GM19397 (cell line): ENCODE data around the gene FURIN.
"Not testable (repeated sequence)": the region's sequence is repeated elsewhere in the genome, so short reads cannot be mapped to it uniquely, and the experiment has no call there.

ENCODE experiments used
- ATAC-seq: cut with Tn5 transposase; IDR thresholded peaks from one replicate; pipeline ENCODE4 v1.9.1; 2021; ENCODE audit warnings: mild to moderate bottlenecking, moderate library complexity; ENCODE audit not compliant: unreplicated experiment

Gene FURIN

DNA sequence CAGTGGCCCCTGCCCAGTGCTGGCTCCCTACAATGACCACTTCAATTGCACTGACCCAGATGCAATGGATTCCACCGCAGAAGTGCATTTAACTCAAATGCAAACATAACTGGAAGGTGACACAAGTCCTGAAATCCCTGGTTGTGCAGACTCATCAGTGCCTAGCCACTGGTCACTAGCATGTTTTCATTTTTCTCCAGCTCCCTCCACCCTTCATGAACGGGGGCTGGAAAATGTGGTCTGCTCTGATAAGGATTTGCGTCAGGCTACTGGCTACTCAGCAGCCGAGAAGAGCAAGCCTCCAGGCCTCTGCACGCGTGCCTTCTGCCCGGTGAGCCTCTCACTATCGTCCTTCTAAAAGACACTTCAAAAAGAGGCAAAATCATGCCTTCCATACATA lies 27.4 kb upstream of the FURIN start:
- no peak for ATAC-seq

DNA sequence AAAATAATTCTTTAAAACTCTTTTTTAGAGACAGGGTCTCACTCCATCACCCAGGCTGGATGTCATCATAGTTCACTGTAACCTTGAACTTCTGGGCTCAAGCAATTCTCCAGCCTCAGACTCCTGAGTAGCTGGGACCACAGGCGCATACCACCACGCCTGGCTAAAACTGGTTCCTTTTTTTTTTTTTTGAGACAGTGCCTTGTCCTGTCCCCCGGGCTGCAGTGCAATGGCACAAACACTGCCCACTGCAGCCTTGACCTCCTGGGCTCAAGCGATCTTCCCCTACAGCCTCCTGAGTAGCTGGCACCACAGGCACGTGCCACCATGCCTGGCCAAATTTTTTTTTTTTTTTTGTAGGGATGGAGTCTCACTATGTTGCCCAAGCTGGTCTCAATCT lies 23.7 kb upstream of the FURIN start:
- no peak for ATAC-seq

DNA sequence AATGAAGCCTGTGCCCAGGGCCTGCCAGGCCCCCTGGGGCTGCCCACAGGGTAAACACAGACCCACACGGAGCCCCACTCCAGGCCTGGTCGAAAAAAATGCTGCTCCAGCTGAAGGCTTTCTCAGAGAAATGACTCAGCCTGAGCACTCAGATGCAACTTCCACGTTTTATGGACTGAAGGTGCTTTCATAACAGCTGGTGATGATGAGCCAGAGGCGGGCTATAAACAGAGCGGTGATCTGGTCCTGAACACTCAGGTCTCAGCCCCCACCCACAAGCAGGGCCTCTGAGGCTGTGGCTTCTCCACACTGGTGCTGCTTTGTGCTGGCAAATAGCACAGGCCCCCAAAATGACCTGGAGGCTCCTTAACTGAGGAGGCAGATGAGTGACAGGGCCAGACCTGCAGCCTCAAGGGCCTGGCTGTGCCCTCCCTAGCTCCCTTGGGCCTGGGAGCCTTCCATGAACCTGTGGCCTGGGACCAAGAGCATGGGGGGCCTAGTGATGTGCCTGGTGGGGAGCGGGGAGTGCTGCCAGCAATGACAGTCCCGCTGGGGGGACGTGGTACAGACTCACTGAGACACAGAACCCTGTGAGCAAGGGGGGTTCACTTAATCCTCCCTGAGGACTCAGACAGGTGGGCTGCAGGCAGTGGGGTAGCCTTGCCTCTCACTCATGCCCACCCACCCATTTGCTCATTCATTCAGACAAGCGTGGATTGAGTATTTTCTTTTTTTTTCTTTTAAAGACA lies 23.0 kb upstream of the FURIN start:
- ATAC-seq, result peak; percentile 84

DNA sequence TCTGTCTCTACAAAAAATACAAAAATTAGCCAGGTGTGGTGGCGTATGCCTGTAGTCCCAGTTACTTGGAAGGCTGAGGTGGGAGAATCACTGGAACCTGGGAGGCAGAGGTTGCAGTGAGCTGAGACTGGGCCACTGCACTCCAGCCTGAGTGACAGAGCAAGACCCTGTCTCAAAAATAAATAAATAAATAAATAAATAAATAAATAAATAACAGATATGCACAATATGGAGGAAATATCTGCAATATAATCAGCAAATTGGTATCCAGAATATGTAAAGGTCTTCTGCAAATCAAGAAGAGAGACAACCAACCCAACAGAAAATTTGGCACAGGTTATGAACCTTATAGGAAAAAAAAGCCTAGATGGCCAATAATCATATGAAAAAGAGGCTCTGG lies 19.0 kb upstream of the FURIN start:
- not testable (repeated sequence) for ATAC-seq

DNA sequence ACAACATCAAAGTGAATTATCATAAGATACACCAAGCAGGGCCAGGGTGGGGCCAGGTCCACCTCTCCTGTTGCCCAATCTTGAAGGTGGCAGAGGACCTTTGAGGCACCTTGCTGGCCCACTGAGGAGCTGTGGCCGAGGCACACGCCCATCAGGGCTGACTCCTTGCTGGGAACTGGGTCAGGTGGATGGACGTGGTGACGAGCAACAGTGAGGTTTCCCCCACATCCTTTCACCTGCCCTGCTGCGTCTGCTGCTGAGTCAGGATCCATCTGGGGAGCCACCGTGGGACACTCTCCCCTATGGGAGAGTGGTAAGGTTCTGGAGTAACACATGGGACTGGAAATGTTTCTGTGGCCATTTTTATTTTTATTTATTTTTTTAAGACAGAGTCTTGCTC lies 17.3 kb upstream of the FURIN start:
- ATAC-seq, result no peak

DNA sequence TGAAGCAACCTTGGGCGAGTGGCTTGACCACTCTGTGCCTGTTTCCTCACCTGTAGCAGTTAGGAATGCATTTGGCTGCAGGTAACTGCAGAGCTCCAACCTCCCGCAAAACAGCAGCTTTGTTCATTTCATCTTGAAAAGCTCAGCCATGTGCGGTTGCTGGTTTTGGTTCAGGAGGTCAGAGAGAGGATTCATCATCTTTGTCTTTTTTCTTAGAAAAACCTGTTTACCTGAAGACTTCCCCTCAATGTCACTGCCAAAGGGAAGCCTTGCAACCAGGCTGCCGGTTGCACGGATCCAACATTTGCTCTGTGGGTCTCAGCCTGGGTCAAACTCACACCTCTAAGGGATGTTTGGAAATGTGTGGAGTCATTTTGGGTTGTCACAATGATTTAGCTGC lies 16.4 kb upstream of the FURIN start:
- no peak for ATAC-seq

DNA sequence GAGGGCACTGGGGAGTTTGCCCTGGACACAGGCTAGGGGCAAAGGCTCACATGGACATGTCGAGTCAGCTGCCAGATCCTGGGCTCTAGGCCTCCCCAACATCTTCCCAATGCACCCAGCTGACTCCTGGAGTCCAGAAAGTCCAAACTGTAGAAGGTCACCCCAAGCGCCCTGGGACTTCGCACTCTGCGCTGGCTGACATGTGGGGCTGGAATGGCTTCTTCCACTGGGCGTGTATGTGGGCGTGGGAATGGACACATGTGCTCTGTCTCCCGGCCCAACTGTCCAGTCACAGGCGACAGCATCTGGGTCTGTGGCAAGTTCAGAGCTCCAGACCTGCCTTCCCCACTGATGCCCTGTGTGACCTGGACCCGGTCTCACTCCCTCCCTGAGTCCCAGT lies 13.2 kb upstream of the FURIN start:
- no peak for ATAC-seq

DNA sequence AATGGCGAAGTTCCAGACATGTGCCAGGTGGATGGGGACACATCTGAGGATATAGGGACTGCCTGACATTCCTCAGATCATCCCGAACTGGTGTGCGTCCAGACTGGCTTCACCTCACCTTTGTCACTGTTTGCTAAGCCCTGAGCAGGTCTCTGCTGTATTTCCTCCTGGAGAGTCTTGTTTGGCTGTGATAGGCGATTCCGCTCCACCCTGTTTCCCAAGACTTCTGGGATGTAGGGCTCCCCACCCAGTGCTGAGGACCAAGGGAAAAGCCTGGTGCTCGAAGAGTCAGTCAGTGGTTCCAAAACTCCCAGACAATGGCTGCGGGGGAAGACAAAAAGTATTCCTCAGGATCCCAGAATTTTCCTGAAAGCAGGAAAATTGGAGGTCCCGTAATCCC lies 11.1 kb upstream of the FURIN start:
- no peak for ATAC-seq

DNA sequence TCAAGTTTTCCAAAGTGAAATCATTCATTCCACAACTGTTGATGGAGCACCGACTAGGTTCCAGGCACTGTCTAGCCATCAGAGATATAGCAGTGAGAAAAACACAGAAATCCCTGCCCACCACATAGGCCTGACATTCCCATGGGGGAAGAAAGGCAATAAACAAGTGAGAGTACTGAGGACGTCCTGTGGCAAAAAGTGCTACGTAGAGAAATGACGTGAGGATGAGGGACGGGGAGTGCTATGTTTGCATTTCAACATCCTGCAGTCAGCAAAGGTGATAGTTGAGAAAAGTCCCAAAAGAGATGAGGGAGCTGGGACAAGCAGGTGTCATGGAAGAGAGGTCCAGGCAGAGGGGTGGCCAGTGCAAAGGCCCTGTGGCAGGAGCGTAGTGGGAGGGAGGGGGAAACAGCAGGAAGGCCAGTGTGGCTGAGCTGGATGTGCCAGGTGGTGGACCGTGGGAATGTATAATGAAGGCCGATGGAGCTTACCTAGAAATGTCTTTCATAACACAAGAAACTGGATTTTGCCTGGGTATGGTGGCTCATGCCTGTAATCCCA lies 10.4 kb upstream of the FURIN start:
- no peak for ATAC-seq

DNA sequence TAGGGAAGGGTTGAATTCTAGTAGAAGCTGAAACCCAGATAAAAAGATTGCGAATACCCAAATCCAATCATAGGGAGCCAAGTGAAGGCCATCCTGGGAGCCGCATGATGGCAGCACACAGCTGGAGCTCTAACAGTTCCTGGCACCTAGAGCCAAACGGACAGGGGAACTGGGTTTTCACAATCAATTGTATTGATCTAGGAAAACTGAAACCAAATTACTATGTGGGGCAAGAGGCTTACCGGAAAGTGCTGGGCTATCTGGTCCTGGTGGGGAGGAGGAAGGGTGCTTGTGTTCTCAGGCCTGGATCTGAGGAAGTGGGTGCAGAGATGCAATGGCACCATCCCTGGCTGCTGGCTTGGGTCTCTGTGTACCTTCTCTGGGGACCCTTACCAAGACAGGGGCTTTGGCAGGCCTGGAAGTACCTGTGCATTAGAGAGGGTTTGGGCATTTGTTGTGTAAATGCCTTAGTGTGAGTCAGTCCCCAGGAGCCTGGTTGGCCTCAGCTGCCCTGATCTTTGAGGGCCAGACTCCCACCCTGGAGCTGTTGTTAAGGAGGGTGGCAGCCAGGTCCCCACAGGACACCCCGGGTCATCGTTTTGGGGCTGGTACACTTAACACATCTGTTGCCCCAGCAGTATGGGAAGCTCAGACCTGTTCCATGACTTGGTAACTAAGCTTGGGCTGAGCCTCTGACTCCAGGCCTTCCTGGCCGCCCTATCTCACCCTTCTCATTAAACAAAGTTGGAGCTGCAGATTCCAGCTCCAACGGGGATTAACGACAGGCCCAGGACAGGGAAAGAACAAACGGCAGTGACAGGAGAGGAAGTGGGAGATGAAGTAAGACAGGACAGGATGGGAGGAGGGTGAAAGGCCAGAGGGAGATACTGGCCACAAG lies 8.9 kb upstream of the FURIN start:
- no peak for ATAC-seq

DNA sequence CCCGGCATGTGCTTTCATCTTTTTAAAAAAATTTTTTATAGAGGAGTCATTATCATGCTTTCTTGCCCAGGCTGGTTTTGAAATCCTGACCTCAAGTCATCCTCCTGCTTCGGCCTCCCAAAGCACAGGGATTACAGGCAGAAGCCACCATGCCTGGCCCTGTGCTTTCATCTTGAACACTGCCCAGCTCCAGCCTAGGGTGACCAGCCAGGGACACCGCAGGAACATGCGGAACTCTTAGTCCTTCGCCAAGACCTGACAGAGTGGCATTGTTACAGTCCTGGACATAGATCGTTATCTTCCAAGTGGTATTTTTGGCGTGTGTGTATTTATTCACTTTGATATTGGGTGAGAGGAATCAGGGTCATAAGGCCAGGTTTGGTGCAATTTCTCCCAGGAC lies 7.9 kb upstream of the FURIN start:
- ATAC-seq, result no peak

DNA sequence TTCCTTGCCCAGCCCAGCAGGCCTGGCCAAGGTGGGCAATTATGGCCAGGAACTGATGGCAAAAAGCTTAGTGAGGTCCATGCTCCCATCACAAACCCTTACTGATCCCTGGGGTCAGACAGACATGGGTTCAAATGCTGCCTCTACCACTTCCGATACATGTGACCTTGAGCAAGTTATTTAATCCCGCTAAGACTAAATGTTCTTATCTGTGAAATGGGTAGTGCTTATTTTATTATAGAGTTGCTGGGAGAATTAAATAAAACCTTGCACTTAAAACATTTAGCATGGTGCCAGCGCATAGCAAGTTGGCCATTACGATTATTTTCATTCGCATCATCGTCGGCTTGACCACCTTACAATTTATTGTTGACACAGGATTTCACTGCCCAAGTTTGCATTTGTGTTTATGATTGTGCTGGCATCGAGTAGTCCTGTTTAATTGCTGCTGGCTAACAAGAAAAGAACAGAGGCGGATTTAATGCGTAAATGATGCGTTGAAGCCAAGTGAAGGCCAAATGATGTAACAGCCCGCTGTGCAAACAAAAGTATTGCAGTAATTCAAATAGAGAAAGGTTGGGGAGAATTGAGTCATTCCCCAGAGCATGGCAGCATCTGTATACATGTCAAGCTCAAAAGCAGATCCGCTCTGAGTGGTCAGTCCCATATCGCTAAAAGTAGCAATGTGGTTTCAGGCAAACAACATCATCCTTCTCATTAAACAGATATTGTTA lies 7.3 kb upstream of the FURIN start:
- ATAC-seq, result no peak

DNA sequence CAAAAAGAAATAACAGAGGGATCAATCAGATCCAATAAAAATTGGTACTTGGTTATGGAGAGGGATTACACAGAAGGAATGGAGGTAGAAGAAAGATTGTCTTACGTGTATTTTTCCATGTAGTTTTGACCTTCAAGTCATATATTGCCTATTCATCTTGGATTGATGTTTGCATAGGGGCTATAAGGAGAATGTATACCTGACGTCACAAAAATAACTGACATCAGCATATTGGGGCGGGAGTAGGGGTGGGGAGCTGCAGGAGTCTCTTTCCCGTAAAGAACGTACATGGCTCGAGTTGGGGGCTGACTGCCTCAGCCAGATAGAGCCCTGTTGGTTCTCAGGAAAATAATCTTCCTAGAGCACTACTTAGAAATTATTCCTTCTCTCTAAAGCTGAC lies 5.9 kb upstream of the FURIN start:
- ATAC-seq, result no peak

DNA sequence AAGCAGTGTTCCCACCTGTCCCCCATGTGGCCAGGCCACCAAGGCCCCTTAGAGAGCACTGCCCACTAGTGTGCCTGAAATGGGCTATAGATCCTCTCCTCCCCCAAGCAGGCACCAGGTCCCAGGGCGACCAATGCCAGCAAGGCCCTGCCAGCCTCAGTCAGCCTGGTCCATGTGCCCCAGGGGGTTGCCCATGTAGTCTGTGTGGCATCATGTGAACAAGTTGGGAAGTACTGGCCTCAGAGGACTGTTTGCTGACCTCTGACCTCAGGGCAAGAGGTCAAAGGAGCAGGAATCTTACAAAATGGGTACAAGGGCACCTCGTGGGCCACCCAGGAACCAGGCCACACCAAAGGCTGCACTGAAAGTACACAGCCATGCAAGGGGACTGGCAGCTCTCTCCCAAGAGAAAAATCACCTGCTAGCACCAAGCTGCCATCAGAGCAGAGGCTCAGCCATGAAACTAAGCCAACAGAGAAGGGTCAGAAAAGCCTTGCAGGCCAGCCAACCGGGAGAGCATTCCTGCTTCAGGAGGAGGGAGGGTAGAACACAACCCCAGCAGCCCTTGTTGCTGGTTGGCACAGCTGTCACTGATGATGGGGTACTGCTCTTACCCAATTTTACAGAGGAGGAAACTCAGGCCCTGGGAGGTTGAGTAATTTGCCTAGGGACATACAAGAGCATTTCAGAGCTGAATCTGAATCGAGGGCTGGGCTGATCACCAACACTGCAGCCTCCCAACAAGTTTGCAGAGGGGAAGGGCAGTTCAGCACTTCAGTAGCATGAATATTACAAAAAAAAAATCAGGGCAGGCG lies 5.2 kb upstream of the FURIN start:
- ATAC-seq, result no peak

DNA sequence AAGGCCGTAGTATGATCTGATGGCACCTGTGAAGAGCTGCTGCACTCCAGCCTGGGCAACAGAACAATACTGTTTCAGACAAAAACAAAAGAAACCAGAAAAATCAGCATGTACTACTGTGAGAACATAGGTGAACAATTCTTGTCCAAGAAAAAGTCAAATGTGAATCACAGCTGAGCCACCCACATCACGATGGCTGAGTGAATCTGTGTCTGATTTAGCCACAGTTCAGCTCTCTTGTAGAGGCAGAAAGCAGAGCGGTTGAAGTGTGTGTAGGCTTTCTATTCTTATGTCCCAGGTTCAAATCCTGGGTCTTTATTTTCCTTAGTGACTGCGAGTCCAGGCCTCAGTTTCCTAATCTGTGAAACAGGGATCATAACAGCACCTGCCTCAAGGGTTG lies 4.4 kb upstream of the FURIN start:
- no peak for ATAC-seq

DNA sequence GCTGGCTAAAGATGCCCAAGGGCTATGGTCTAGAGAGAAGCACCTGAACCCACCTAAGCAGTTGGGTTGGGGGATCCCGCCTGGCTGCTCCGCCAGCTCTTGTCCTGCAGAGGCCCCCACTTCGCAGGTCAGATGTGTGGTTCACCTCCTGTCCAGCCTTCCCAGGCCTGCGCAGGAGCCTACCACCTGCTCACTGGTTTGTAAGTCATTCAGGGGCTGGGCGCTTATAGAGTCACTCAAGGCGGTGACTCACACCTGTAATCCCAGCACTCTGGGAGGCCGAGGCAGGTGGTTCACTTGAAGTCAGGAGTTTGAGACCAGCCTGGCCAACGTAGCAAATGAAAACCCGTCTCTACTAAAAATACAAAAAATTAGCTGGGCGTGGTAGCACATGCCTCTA lies 3.9 kb upstream of the FURIN start:
- no peak for ATAC-seq

DNA sequence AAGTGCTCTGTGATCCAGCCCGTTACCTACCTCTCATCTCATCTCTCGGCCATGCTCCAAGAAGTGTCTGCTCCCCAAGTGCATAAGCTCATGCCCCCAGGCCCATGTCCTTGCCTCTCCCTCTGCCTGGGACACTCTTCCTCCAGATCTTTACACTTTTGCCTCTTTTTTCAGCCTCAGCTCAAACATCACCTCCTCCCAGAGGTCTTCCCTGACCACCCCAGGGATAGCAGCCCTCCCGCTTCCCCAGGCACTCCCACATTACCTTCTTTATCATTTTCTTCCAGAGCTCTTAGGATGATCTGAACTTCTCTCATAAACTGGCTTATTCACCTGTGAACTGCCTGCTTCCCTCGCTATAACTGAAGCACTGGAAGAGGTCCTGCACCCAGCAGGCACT lies 2.7 kb upstream of the FURIN start:
- no peak for ATAC-seq

DNA sequence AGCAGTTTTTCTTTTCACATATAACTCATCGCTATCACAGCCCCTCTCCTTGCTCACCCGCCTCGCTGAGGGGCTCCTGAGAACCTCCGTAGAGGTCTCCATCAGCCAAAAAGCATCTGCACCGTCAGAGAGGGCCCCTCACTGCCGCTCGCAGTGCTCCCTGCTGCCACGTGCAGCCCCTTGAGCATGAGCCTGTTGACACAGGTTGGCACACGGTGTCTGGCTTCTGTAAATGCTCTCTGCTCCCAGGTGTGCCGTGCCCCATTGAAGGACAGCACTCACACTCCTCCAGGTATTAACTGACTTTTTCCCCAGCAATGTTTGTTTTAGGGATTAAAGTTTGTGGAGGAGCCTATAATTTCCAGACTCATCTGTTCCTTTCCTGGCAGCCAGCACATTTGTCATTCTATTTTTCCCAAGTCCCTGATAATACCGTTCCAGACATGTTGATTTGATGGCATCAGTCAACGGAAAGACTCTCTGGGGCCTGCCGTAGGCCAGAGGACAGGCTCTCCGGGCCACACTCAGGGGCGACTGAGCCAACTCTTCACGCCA lies 2.1 kb upstream of the FURIN start:
- no peak for ATAC-seq

DNA sequence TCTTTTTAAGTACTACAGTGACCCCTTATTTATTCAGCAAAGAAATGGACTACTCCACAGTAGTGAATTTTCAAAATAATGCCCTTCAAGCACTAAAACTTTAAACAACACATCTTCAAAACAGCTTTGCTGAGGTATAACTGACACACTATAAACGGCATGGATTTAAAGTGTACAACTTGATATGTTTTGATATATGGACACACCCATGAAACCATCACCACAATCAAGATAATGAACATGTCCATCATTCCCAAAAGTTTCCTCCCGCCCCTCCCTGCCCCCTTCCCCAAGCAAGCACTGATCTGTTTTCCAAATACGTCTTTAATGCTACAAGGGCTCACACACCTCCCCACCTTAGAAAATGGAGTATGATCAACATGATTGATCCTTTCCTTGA lies 1.6 kb upstream of the FURIN start:
- ATAC-seq, result no peak

DNA sequence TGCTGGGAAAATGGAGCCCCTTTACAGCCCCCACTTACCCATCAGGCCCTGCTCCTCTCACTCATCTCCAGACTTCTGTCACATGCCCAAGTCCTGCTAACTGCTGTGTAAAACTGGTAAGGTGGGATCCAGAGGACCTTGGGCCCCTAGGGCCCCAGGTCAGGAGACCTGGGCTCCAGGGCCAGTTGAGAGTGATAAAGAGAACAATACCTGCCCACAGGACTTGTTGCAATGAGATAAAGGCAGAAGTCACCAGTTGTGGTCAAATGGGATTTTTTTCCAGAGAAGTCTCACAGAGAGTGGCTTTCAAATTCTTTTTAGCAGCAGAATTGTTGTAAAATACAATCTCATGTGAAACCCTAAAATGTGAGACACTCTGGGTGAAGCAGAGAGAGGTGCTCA lies 753 bp downstream of the FURIN start:
- no peak for ATAC-seq
